GM21619 (cell line): ENCODE measurements around the gene MYMK.

Experiments
- ATAC-seq: cut with Tn5 transposase; IDR thresholded peaks from one replicate; pipeline ENCODE4 v1.9.1; 2021; ENCODE audit not compliant: unreplicated experiment

Gene MYMK

DNA sequence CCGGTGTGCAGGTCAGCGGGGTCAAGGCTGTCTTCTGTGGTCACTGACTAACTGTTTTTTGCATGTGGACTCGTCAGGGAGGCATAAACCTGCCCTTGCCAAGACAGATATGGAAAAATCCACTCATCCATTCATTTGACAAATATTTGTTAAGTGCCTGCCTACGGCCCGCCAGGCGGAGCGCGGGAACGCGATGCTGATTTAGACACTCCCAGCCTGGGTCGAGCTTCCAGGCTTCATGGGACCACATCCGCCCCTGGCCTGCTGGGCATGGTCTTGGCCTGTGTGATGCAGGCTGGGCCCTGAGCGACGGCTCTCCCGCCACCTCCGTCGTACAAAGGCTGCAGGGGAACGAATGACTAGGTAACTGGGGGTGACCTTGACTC, 18.1 kb downstream of the MYMK start:
- ATAC-seq, result no peak

DNA sequence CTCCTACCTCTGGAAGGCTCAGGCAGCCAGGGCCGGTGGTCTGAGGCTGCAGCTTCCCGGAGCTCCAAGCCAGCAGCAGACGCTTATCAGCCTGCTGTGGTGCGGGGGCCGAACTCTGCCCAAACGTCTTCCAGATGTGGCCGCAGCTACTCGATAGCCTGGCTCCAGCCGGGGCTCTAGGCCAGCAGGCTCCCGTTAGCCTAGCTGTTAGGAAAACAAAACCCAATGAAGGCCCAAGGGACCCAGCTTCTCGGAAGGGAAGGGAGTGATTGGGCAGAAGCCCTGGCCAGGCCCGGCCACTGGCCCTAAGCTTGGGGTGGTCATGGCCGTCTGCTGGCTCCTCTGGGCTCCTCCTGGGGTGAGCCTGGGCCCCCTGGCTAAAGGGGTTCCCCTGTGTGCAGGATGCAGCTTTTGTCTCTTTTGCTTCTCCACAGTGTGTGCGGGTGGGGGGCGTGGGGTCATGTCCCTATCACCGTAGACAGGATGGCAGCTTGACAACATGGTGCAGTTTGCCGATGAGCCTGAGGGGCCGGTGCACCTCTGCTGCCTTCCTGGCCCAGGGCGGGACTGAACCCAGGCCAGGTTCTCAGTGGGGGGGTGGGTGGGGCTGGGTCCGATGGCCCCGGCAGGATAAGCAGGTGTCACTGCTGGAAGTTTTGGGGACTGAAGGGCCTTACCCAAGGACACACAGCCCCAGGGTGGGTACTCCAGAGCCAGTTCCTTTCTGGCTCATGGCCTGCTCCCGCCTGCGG, 18.7 kb downstream of the MYMK start:
- ATAC-seq, result no peak

DNA sequence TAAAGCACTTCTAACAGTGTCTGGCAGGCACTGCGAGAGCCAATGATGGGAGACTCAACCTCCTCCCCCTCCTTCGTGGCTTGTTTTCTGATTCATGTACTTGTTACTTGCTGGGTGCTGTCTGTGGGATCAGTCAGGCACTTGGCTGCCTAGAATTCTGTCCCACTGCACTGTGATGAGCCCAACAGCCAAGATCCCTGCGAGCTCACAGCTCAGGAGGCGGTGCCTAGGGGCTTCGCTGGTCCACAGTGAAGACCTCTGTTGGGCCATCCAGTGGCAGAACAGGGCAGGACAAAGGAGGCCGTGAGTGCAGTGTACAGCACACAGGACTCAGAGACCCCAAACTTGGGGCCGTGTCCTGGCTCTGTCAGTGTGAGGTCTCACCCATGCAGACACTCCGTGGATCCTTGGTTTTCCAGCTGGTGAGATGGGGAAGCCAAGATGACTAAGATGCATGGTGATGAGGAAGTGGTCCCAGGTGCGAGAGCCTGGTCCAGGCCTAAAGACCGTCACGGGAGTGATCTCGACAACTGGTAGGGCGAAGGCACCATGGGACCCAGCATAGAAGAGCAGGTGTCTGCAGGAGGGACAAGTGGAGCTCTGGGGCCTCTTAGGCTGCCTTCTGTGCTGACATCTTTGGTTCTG, 19.5 kb downstream of the MYMK start:
- ATAC-seq, result no peak

DNA sequence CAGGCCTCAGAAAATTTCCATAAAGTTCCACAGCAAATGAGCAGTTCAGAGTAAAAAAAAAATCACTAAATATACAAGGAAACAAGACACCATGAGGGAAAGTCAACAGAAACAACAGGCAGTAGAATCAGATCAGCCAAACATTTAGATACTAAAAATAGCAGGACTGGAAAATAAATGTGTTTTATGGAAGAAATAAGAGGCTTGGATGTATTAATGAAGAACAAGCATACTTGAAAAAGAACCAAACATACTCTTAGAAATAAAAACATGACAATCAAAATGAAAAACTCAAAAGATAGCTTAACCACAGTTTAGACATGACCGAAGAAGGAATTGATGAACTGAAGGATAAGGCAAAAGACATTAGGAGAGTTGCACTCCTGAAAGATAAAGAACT, 22.6 kb downstream of the MYMK start:
- no peak for ATAC-seq

DNA sequence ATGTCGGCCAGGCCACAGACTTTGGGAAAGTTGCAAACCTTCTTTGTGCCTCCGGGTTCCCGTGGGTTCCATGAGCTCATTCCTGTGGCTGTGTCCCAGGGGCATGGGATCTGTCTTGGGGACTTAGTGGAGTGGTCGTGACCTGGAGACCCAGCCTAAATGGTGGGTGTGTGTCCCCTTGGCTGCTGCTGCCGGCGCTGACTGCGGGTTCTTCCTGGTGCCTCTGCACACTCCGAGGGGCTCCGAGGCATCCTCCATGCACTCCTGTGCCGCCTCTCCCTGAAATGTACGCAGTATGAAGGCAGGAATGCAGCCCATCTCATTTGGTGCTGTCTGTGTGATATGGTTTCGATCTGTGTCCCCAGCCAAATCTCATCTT, 24.9 kb downstream of the MYMK start:
- no peak for ATAC-seq

DNA sequence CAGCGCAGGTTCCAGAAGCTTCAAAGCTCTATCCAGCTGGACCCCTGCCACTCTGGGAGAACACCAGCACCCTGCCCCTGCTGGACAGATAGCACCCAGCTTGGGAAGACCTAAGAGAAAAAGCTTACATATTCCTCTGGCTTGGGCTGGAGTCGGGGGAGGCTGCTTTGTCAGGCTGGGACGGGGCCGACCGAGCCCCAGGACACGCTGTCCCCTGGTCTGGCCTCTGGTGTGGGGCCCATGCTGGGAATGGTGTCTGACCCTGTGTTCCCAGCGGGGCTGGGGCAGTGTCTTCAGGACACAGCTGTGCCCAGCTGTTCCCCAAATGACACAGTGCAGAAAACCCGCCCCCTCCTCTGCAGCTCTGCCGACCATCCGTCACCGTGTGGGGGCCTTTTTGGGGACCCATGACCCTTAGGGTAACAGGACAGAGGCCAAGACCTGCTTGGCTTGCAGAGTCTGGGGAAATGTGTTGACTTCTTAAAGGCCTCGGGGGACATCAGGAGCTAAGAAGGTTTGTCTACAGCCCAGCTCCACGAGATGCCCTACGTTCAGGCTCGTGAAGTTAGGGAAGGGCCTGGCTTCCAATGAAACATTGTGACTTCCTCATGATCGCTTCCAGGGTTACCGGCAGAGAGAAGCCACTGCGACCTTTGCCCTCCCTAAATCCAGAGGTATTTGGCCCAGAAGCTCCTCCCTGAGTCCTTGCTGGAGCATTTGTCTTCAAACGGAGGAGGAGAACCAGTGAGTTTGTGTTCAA, 25.4 kb downstream of the MYMK start:
- no peak for ATAC-seq

DNA sequence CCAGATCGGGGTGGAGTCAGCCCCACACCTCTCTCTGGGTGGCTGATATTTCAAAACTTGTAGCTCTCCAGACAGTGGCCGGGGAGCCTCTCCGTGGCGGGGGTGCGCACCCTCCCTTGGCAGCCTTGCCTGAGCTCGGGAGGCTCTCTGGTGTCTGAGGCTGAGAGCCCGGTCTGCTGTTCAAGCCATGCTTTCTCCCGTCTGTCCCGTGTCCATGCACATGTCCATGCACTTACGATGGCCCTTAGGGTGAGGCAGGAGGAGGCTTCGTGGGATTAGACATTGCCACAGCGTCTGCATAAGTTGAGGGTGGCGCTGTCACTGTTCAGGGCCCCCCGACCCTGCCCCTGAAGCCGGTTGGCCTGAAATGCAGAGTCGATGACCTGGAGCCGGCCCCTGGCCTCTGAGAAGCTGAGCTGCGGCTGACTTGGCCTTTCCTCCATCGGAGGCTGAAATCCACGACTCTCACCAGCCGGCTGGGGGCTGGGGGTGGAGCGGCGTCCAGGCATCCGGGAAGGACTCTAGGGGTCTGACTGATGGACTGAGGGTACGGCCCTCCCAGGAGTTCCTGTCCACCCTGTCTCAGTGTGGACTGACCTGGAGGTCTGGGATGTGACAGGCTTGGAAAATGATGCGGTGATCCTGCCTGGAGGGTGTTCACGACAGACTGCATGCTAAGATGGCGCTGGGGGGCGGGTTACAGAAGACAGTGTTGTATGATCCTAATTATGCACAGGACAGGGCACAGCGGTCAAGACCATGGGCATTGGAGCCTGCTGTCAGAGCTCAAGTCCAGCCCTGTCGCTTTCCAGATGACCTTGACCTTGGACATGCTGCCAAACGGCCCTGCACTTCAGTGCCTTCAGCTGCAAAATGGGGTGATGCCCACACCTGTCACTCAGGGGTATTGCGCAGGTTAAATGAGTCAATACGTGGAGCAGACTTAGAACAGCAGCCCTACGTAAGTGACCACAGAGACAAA, 27.6 kb downstream of the MYMK start:
- ATAC-seq, result no peak

DNA sequence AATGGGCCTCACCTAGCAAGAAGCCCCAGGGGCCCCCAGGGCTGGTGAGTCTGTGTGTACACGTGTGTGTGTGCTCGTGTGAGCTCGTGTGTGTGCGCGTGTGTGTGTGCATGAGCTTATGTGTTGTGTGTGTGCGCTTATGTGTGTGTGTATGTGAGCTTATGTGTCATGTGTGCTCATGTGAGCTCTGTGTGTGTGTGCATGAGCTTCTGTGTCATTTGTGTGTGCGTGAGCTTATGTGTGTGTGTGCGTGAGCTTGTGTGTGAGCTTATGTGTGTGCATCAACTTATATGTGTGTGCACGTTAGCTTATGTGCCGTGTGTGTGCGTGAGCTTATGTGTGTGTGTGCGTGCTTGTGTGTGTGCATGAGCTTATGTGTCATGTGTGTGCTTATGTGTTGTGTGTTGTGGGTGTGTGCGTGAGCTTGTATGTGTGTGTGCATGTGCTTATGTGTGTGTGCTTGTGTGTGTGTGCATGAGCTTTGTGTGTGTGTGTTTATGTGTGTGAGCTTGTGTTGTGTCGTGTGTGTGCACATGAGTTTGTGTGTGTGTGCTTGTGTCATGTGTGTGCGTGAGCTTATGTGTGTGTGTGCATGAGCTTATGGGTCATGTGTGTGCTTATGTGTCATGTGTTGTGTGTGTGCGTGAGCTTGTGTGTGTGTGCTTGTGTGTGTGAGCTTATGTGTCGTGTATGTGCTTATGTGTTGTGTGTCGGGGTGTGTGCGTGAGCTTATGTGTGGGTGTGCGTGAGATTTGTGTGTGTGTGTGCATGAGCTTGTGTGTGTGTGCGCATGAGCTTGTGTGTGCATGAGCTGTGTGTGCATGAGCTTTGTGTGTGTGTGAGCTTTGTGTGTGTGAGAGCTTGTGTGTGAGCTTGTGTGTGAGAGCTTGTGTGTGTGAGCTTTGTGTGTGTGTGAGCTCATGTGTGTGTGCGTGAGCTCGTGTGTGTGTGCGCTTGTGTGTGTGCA, 29.1 kb downstream of the MYMK start:
- no peak for ATAC-seq

DNA sequence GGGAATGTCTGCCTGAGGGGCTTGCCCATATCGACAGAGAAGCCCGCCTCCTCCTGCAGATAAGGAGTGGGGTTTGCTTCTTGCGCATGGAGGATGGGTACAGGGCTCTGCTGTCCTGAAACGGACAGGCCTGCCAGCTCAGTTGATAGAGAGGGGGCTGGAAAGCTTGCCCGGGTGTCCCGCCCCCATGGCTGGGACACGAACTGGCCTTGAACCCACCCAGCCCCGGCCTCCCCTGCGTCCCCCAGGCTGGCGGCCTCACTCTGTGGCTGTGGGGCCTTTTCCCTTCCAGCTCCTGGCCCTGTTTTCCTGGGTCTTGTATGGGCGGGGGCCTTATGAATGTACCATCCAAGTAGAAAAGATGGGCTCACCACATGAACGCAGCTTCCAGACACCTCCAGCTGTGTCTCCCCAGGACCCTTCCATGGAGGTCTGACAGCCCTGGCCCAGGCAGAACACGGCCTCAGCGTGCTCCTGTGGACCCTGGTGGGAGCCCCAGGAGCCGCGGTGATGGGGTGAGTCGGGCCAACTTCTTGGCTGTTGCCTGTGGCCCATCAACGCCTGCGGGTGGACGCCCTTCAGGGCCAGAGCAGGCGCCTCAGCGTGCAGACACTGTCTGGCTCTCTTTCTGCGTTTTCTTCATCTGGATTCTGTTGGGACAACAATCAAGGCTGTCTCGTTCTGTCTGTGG, 30.0 kb downstream of the MYMK start:
- ATAC-seq, result no peak

DNA sequence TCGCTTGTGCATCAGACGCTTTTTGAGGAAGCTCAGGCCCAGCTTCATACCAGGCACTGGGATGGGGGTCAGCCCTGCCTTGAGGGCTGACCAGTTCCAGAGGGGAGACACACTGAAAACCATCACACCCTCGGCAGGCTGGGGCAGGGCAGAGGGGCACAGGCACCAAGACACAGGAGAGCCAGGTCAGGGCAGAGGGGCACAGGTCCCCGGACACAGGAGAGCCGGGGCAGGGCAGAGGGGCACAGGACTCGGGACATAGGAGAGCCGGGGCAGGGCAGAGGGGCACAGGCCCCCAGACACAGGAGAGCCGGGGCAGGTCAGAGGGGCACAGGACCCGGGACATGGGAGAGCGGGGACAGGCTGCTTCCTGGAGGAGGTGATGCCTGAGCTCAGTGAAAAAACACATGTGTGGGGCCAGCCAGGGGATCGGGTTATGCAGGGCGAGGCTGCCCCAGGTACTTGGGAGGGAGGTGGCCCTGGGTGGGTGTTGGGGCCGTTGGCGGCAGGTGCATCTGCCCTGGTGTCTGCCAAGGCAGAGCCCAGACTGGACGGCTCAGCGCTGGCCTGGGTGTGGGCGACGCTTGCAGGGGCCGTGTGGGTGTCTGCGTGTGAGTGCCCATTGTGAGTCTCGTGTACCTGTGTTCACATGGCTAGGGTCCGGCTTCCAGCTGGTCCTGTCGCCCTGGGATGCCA, 30.8 kb downstream of the MYMK start:
- ATAC-seq, result no peak

DNA sequence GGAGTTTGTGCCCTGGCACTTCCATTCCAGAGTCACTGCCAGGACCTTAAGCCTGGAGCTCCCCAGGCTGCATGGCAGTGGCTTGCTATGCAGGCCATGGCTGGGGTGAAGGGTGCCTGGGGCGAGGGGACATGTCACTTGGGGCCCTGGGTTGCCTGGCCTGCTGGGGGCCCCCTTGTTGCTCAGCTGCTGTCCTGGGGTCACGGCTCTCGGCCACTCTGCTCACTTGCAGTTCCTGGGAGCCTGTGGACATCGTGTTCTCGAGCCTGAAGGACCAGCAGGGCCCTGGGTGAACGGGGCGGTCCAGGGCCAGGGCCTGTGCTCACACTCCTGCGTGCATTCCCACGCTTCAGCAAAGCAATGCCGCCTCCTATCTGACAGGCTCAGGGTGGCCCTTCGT, 31.3 kb downstream of the MYMK start:
- ATAC-seq, result no peak

DNA sequence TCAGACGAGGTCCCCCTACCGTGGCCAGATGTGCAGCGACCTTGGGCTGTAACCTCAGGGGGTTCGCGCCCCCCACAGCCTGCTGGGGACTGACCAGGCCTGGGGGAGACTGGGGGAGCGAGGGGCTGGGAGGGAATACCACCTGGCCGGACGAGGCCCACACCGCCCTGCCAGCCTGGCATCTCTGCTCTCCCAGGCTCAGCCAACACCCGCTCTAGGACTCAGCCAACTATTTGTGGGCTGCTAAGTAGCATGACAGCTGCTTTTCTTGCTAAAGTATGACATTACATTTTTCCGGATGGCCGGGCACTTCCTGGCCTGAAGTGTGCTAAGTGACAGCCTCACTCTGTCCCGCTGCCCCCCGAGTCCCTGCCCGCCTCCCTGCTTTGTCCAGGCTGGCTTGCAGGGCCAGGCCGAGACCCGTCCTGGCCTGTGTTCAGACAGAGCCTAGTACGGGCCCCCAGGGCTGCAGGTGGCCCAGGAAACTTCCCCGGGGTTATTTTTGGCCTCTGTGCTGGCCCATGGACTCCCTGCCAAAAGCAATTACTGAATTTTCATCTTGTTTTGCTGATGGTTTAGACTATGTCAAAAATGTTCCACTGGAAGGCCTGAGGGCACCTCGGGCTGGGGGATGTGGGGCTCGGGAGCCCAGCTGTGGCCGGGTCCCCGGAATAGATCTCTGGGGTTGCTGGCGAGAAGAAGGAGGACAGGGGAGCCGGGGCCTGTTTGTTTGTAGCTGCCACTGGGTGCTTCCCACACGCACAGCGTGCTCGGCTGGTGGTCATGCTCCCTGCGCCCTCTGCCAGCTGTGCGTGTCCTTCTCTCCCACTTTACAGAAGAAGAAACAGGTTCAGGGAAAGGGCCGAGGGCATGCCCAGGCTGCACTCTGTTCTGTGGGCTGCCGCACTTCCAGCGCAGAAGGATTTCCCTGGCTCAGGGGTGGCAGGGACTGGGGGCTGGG, 32.4 kb downstream of the MYMK start:
- ATAC-seq, result no peak

DNA sequence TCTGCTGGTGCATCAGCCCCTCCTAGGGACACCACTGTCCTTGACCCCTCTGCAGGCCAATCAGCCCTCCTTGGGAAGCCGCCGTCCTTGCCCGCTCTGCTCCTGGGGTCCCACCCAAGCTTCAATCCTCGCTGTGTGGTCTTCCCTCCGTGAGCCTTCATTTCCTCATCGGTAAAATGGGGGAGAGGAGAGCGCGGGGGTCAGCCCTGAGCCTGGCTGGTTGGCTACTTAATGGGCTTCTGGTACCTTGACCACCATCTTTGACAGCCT, 33.2 kb downstream of the MYMK start:
- no peak for ATAC-seq

DNA sequence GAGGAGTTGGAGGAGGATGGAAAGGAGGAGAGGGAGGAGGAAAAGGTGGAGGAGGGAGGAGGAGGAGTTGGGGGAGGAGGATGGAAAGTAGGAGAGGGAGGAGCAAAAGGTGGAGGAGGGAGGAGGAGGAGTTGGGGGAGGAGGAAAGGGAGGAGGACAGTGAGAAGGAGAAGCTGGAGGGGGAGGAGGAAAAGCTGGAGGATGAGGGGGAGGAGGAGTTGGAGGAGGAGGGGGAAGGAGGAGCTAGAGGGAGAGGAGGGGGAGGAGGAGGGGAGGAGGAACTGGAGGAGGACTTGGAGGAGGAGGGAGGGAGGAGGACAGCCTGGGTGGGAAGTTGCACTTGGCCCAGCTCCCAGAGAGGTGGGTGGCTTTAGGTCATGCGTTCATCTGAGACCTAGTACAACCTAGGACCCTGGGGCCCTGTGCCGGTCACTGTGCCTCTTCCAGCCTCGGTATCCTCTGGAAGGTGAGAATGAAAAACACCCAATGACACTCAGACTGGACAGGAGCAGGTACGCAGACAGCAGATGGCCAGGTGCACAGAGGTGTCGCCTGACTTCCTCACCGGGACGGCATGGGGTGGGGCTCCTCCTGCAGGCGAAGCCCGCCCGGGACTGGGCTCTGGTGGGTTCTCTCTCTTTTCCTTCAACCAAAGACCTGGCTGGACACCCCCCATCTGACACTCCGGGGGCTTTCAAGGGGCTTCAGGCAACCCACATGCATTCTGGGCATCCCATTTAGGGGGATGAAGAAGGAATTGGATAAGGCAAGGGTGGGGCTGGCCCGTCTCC, 33.7 kb downstream of the MYMK start:
- no peak for ATAC-seq

DNA sequence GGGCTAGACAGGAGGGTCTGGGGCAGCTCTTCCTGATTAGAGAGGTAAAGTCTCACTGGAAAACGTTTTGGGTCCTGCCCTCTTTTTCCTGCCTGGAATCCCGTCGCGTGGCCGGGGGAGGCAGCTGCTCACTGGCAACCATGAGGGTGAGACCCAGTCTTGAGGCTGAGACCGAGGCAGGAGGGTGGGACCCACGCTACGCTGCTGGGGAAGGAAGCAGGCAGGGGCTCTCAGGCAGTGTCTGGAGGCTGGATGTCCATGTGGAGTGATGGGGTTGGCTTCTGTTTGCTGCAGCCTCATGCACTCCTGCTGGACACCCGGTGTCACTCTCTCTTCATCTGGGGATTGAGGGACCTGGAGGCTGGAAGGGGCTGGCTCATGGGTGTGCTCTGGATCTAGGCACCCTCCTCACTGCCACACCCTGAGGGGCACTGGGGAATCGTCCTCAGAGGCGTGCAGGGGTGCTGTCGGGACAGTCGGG, 34.5 kb downstream of the MYMK start:
- no peak for ATAC-seq

DNA sequence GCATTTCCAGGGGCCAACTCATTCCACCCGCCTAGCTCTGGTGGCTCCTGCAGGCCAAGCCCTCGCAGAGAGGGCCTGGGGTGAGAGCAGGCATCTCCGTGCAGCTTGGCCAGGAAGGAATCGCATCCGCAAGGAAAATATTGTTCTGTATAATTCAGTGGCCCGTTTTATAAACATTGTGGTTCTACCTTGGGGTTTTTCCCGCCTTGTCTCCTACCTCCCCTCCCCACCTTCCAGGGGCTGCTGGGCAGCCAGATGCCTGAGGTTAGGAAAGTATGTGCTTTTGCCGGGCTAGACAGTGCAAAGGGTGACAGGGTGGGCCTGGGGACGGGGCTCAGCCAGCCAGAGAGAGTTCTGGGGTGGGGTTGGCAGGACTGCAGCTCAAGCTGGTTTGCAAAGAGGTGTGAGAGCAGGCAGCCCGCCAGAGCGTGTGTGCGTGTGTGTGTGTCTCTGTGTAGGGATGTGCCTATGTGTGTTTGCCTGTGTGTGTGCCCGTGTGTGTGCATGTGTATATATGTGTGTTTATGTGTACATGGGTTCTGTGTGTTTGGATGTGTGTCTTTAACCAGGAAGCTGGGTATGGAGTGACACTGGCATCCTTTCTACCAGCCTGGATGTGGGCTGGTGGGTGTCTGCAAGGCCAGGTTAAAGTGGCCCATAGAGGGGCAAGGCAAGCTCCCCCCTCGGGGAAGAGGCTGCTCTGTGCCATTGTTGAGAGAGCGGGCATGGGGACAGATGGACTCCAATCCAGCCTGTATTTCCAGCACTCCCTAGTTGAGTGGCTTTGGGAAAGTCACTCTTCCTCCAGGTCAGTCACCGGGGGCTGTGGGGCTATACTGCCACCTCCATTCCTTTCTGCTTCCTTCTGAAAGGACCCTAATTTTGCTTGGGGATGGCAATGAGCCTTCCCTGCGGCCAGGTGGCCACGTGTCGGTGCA, 35.2 kb downstream of the MYMK start:
- no peak for ATAC-seq
